ENCODE results near the gene PTCD1. TPM values are rescaled to one million over a fixed set of nuclear protein-coding genes. Genes with fewer than 3 reads are reported as not detected.

PTCD1 gene
- total and polyA plus RNA-seq, 2 donors (not counting 1 experiment from before 2014, with no cell fraction given): 2.3 to 8.1 TPM

DNA sequence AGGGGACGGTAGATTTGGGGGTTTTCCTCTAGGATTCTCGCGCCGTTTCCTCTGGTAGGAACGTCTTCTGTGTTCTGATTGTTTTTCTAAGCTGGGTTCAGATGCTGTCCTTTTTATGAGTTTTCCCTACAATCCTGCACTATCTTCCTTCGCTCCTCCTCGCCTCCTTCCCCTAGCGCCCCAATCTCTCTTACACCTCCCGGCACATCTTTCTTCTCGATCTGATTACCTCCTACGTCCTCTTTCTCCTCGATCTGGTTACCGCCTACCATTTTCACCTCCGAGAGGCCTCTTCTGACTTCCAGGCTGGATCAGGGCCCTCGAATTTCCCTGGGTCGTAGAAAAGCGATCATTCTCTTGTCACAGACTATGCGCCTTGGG lies 29.4 kb downstream of the PTCD1 start:
- Histone ChIP-seq H2AFZ (ENCODE audit: low read length) (no peak overlapping the region), H3K4me2 (ENCODE audit: extremely low read depth, insufficient read depth, low read length) (peak overlapping the region; percentile 79), H3K27ac (ENCODE audit: insufficient read depth, low read length) (peak overlapping the region; percentile 99), H3K9ac (ENCODE audit: insufficient read depth, low read length) (peak overlapping the region; percentile 99), H3K4me3 (replicated peaks in 1 of 4; ENCODE audit: control extremely low read depth in 1 of 4, insufficient read depth in 1 of 4, low read depth in 3 of 4, low read length in 4 of 4) (peak overlapping the region; percentile 65 to 98 (median 86)), H3K36me3 (ENCODE audit: control insufficient read depth, insufficient read depth, low read length) (peaks cover 8% of the 10 kb centered on the region), H4K20me1 (ENCODE audit: control insufficient read depth, extremely low read depth, insufficient read depth, low read length) (no peaks in the 10 kb centered on the region), H3K27me3 (ENCODE audit: control insufficient read depth, insufficient read depth, low read length) (no peaks in the 10 kb centered on the region), H3K79me2 (ENCODE audit: control insufficient read depth, insufficient read depth, low read length) (peaks cover 67% of the 10 kb centered on the region), H3K9me3 (ENCODE audit: control insufficient read depth, insufficient read depth, low read depth, low read length) (no peaks in the 10 kb centered on the region), H3K4me1 (ENCODE audit: control insufficient read depth, extremely low read depth, insufficient read depth, low read length) (peaks cover 16% of the 10 kb centered on the region)
- TF ChIP-seq EZH2 (IDR thresholded peaks at IDR 0.05; ENCODE audit: low read length, missing control alignments): no peak
- no peak for DNase-seq (ENCODE audit: low read depth in 2 of 2)

GRCh38 chr7:99408379-99409191 lies 30.0 kb downstream of the PTCD1 start, which contains the start of the genes BUD31 and PDAP1:
TSS of gene BUD31 (plus strand) at chr7:99408969. CDS start at chr7:99411093, 2,124 bp downstream.
TSS of gene PDAP1 (minus strand) at chr7:99408597. CDS start at chr7:99408548, 49 bp downstream.
- Histone ChIP-seq H3K9ac (ENCODE audit: insufficient read depth, low read length) (peak within 1 kb of the TSS; percentile 99), H3K4me2 (ENCODE audit: extremely low read depth, insufficient read depth, low read length) (peak within 1 kb of the TSS; percentile 100), H3K4me3 (replicated peaks in 1 of 4; ENCODE audit: control extremely low read depth in 1 of 4, insufficient read depth in 1 of 4, low read depth in 3 of 4, low read length in 4 of 4) (peak within 1 kb of the TSS; percentile 65 to 99 (median 86)), H3K27me3 (ENCODE audit: control insufficient read depth, insufficient read depth, low read length) (no peaks in the 10 kb centered on the region), H3K79me2 (ENCODE audit: control insufficient read depth, insufficient read depth, low read length) (peaks cover 73% of the 10 kb centered on the region), H3K27ac (ENCODE audit: insufficient read depth, low read length) (peak within 1 kb of the TSS; percentile 99), H2AFZ (ENCODE audit: low read length) (peak within 1 kb of the TSS; percentile 93), H3K36me3 (ENCODE audit: control insufficient read depth, insufficient read depth, low read length) (peaks cover 8% of the 10 kb centered on the region), H4K20me1 (ENCODE audit: control insufficient read depth, extremely low read depth, insufficient read depth, low read length) (no peaks in the 10 kb centered on the region), H3K4me1 (ENCODE audit: control insufficient read depth, extremely low read depth, insufficient read depth, low read length) (peaks cover 16% of the 10 kb centered on the region), H3K9me3 (ENCODE audit: control insufficient read depth, insufficient read depth, low read depth, low read length) (no peaks in the 10 kb centered on the region)
- TF ChIP-seq, protein P1, sequence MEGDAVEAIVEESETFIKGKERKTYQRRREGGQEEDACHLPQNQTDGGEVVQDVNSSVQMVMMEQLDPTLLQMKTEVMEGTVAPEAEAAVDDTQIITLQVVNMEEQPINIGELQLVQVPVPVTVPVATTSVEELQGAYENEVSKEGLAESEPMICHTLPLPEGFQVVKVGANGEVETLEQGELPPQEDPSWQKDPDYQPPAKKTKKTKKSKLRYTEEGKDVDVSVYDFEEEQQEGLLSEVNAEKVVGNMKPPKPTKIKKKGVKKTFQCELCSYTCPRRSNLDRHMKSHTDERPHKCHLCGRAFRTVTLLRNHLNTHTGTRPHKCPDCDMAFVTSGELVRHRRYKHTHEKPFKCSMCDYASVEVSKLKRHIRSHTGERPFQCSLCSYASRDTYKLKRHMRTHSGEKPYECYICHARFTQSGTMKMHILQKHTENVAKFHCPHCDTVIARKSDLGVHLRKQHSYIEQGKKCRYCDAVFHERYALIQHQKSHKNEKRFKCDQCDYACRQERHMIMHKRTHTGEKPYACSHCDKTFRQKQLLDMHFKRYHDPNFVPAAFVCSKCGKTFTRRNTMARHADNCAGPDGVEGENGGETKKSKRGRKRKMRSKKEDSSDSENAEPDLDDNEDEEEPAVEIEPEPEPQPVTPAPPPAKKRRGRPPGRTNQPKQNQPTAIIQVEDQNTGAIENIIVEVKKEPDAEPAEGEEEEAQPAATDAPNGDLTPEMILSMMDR (conservative IDR thresholded peaks at IDR 0.05 in 1 of 2, IDR thresholded peaks at IDR 0.05 in 1 of 2; ENCODE audit: low read depth in 1 of 2, low read length in 2 of 2): no peak
- TF ChIP-seq EZH2 (IDR thresholded peaks at IDR 0.05; ENCODE audit: low read length, missing control alignments): no peak
- DNase-seq (ENCODE audit: low read depth in 2 of 2): peak; percentile 94 to 96

DNA sequence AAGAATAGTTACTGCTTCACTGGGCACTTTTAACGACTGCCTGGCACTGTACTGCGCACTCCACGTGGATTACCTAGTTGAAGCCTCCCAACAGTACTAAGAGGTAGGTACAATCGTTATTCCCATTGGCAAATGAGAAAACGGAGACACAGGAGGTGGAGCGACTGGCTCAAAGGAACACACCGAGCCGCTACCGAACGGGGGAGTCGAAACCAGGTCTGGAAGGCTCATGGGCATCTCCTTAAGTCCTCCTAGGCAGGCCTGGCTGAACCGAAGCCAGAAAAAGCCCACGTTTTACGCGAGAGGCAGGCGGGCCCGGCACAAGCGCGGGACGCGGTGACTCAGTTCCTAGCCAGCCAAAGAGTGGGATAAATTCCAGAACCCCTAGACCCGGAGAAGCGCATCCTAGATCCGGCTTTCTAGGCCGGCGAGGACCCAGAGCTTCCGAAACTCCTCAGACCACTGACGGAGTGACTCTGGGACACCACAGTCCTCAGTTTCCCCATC lies 30.7 kb downstream of the PTCD1 start:
- peaks cover 79% of the 10 kb centered on the region for H3K79me2 ChIP-seq (ENCODE audit: control insufficient read depth, insufficient read depth, low read length)
- peak overlapping the region; percentile 99 for H3K9ac ChIP-seq (ENCODE audit: insufficient read depth, low read length)
- H3K27me3 ChIP-seq (ENCODE audit: control insufficient read depth, insufficient read depth, low read length): no peaks in the 10 kb centered on the region
- H3K4me3 ChIP-seq (replicated peaks in 1 of 4; ENCODE audit: control extremely low read depth in 1 of 4, insufficient read depth in 1 of 4, low read depth in 3 of 4, low read length in 4 of 4): peak overlapping the region; percentile 65 to 99 (median 86)
- H3K4me2 ChIP-seq (ENCODE audit: extremely low read depth, insufficient read depth, low read length): peak overlapping the region; percentile 100
- peak overlapping the region; percentile 58 for H2AFZ ChIP-seq (ENCODE audit: low read length)
- H3K4me1 ChIP-seq (ENCODE audit: control insufficient read depth, extremely low read depth, insufficient read depth, low read length): peaks cover 16% of the 10 kb centered on the region
- no peaks in the 10 kb centered on the region for H4K20me1 ChIP-seq (ENCODE audit: control insufficient read depth, extremely low read depth, insufficient read depth, low read length)
- no peaks in the 10 kb centered on the region for H3K9me3 ChIP-seq (ENCODE audit: control insufficient read depth, insufficient read depth, low read depth, low read length)
- peaks cover 10% of the 10 kb centered on the region for H3K36me3 ChIP-seq (ENCODE audit: control insufficient read depth, insufficient read depth, low read length)
- DNase-seq (ENCODE audit: low read depth in 2 of 2): peak; percentile 77 to 86
- TF ChIP-seq EZH2 (IDR thresholded peaks at IDR 0.05; ENCODE audit: low read length, missing control alignments): no peak
- TF ChIP-seq, protein P1 (conservative IDR thresholded peaks at IDR 0.05 in 1 of 2, IDR thresholded peaks at IDR 0.05 in 1 of 2; ENCODE audit: low read depth in 1 of 2, low read length in 2 of 2): no peak
- H3K27ac ChIP-seq (ENCODE audit: insufficient read depth, low read length): peak overlapping the region; percentile 99

All from fibroblast of lung (primary cell).